Mesenchymal stem cell (in vitro differentiated cells and primary cell): ENCODE data around the gene NSUN7.
A peak's percentile ranks its signal among the peaks of the same experiment; 100 is the strongest.

ENCODE experiments used
- DNase-seq: peaks from one replicate; pipeline ENCODE4 v3.0.0-alpha.2; 2013
- H2AFZ ChIP-seq: one replicate; pipeline ENCODE4 v1.6.1; 2013; ENCODE audit warnings: low read depth, mild to moderate bottlenecking, control low read depth, inconsistent platforms, low read length, moderate library complexity
- H2AK5ac ChIP-seq: 2 replicates; pipeline ENCODE4 v1.6.1; 2013; ENCODE audit warnings: low read length, moderate library complexity, mild to moderate bottlenecking, inconsistent platforms; ENCODE audit not compliant: severe bottlenecking
- H2BK120ac ChIP-seq: one replicate; pipeline ENCODE4 v1.6.1; 2013; ENCODE audit warnings: low read depth, mild to moderate bottlenecking, inconsistent platforms, low read length, moderate library complexity
- H2BK12ac ChIP-seq, 2 experiments: one replicate each; pipeline ENCODE4 v1.6.1; 2013; ENCODE audit warnings: inconsistent platforms in 2 of 2, low read length in 2 of 2, mild to moderate bottlenecking in 2 of 2, moderate library complexity in 2 of 2, control low read depth in 1 of 2
- H2BK15ac ChIP-seq: one replicate; pipeline ENCODE4 v1.6.1; 2013; ENCODE audit warnings: mild to moderate bottlenecking, low read depth, inconsistent platforms; ENCODE audit not compliant: poor library complexity, severe bottlenecking
- H2BK5ac ChIP-seq: 2 replicates; pipeline ENCODE4 v1.6.1; 2013; ENCODE audit warnings: low read depth, mild to moderate bottlenecking, low read length, control low read depth, inconsistent platforms; ENCODE audit not compliant: poor library complexity, severe bottlenecking
- H3K14ac ChIP-seq, 2 experiments: one replicate each; pipeline ENCODE4 v1.6.1; 2013; ENCODE audit warnings: inconsistent platforms in 2 of 2, low read length in 2 of 2, control low read depth in 1 of 2, mild to moderate bottlenecking in 1 of 2, moderate library complexity in 1 of 2
- H3K18ac ChIP-seq, 2 experiments: one replicate each; pipeline ENCODE4 v1.6.1; 2013; ENCODE audit warnings: inconsistent platforms in 2 of 2, low read length in 2 of 2, control low read depth in 1 of 2, low read depth in 1 of 2, mild to moderate bottlenecking in 1 of 2
- H3K23ac ChIP-seq, 2 experiments: one replicate each; pipeline ENCODE4 v1.6.1; 2013; ENCODE audit warnings: inconsistent platforms in 2 of 2, low read length in 2 of 2, mild to moderate bottlenecking in 2 of 2, moderate library complexity in 2 of 2, control low read depth in 1 of 2
- H3K27ac ChIP-seq: 2 replicates; pipeline ENCODE4 v1.5.1; 2013; ENCODE audit warnings: mild to moderate bottlenecking, moderate library complexity, low read length, control low read depth, inconsistent platforms; ENCODE audit not compliant: poor library complexity, severe bottlenecking
- H3K27me3 ChIP-seq, 2 experiments: 2 replicates each; pipeline versions ENCODE4 v1.6.1 to v1.7.0; 2013; ENCODE audit warnings: low read length in 2 of 2, mild to moderate bottlenecking in 2 of 2, moderate library complexity in 2 of 2, control low read depth in 1 of 2, inconsistent platforms in 1 of 2; ENCODE audit not compliant: control insufficient read depth in 1 of 2, insufficient read depth in 1 of 2
- H3K36me3 ChIP-seq, 2 experiments: 2 replicates each; pipeline versions ENCODE4 v1.6.1 to v1.7.0; 2013; ENCODE audit warnings: low read length in 2 of 2, control low read depth in 1 of 2, inconsistent platforms in 1 of 2, low read depth in 1 of 2, mild to moderate bottlenecking in 1 of 2; ENCODE audit not compliant: insufficient read depth in 2 of 2, control insufficient read depth in 1 of 2
- H3K4ac ChIP-seq, 2 experiments: one replicate each; pipeline ENCODE4 v1.6.1; 2013; ENCODE audit warnings: inconsistent platforms in 2 of 2, low read length in 2 of 2, mild to moderate bottlenecking in 2 of 2, moderate library complexity in 2 of 2, control low read depth in 1 of 2, low read depth in 1 of 2
- H3K4me1 ChIP-seq: 2 replicates; pipeline ENCODE4 v1.6.1; 2013; ENCODE audit warnings: low read depth, low read length, control low read depth; ENCODE audit not compliant: control insufficient read depth, insufficient read depth
- H3K4me2 ChIP-seq: 2 replicates; pipeline ENCODE4 v1.6.1; 2013; ENCODE audit warnings: low read length, mild to moderate bottlenecking, inconsistent platforms; ENCODE audit not compliant: poor library complexity, severe bottlenecking
- H3K4me3 ChIP-seq, 2 experiments: 2 replicates each; pipeline versions ENCODE4 v1.5.1 to v1.7.0; 2013; ENCODE audit warnings: low read length in 2 of 2, mild to moderate bottlenecking in 2 of 2, control low read depth in 1 of 2, low read depth in 1 of 2; ENCODE audit not compliant: insufficient read depth in 1 of 2
- H3K79me1 ChIP-seq: replicated peaks from 2 replicates; pipeline ENCODE4 v1.6.1; 2013; ENCODE audit warnings: mild to moderate bottlenecking, control low read depth, low read length, inconsistent platforms; ENCODE audit not compliant: poor library complexity, severe bottlenecking
- H3K9ac ChIP-seq: 2 replicates; pipeline ENCODE4 v1.7.0; 2013; ENCODE audit warnings: mild to moderate bottlenecking, low read length, moderate library complexity
- H3K9me3 ChIP-seq: 2 replicates; pipeline ENCODE4 v1.7.0; 2013; ENCODE audit warnings: mild to moderate bottlenecking, low read length; ENCODE audit not compliant: control insufficient read depth
- H4K8ac ChIP-seq: one replicate; pipeline ENCODE4 v1.6.1; 2013; ENCODE audit warnings: inconsistent platforms, mild to moderate bottlenecking, low read length, moderate library complexity
- H4K91ac ChIP-seq: one replicate; pipeline ENCODE4 v1.6.1; 2013; ENCODE audit warnings: mild to moderate bottlenecking, low read length, inconsistent platforms
- WGBS: methylation state at CpG from one replicate; pipeline ENCODE4 v1.1.7; 2013; ENCODE audit warnings: mixed read lengths; 5-methylcytosine and 5-hydroxymethylcytosine counted together

NSUN7 gene

GRCh38 chr4:40838742-40839141 lies 89.0 kb downstream of the NSUN7 start:
- Histone ChIP-seq H2BK12ac (no peak overlapping the region), H2AK5ac (no peak overlapping the region), H3K4me2 (no peak overlapping the region), H3K9me3 (no peaks in the 10 kb centered on the region), H2BK5ac (no peak overlapping the region), H3K27me3 (no peaks in the 10 kb centered on the region), H3K23ac (no peak overlapping the region), H4K91ac (no peak overlapping the region), H2BK15ac (no peak overlapping the region), H3K18ac (no peak overlapping the region), H3K9ac (no peak overlapping the region), H3K79me1 (peaks cover 31% of the 10 kb centered on the region), H3K4ac (no peak overlapping the region), H3K36me3 (peaks cover 0 to 22% of the 10 kb centered on the region in 2 experiments), H3K14ac (no peak overlapping the region), H2BK120ac (no peak overlapping the region), H3K4me3 (no peak overlapping the region), H3K27ac (no peak overlapping the region), H2AFZ (no peak overlapping the region), H4K8ac (no peak overlapping the region), H3K4me1 (peaks cover 12% of the 10 kb centered on the region)
- DNase-seq = no peak
- WGBS = 86% methylated on average over 4 of the region's 4 CpGs

GRCh38 chr4:40840255-40840984 lies 90.7 kb downstream of the NSUN7 start:
- Histone ChIP-seq H2AFZ (no peak overlapping the region), H2BK120ac (no peak overlapping the region), H3K23ac (no peak overlapping the region), H3K27ac (no peak overlapping the region), H3K9me3 (no peaks in the 10 kb centered on the region), H3K18ac (no peak overlapping the region), H3K4me1 (peaks cover 9% of the 10 kb centered on the region), H3K27me3 (no peaks in the 10 kb centered on the region), H3K4me2 (no peak overlapping the region), H3K9ac (no peak overlapping the region), H2AK5ac (no peak overlapping the region), H3K79me1 (peaks cover 40% of the 10 kb centered on the region), H2BK15ac (no peak overlapping the region), H3K36me3 (peaks cover 0 to 20% of the 10 kb centered on the region in 2 experiments), H4K91ac (no peak overlapping the region), H2BK5ac (no peak overlapping the region), H2BK12ac (no peak overlapping the region), H4K8ac (no peak overlapping the region), H3K14ac (no peak overlapping the region), H3K4me3 (no peak overlapping the region), H3K4ac (no peak overlapping the region)
- DNase-seq = no peak
- 97% methylated on average over 10 of the region's 10 CpGs for WGBS

- peaks cover 37% of the 10 kb centered on the region for H3K79me1 ChIP-seq
- H2BK5ac ChIP-seq = no peak overlapping the region
- H2BK120ac ChIP-seq = no peak overlapping the region
- H3K23ac ChIP-seq = no peak overlapping the region
- H3K9me3 ChIP-seq = no peaks in the 10 kb centered on the region
- H3K9ac ChIP-seq = no peak overlapping the region
- H2AFZ ChIP-seq = no peak overlapping the region
- no peak overlapping the region for H2AK5ac ChIP-seq
- H3K4ac ChIP-seq = no peak overlapping the region
- H3K14ac ChIP-seq = no peak overlapping the region
- 61% methylated on average over 5 of the region's 7 CpGs for WGBS
- H3K4me3 ChIP-seq = no peak overlapping the region
- no peaks in the 10 kb centered on the region for H3K27me3 ChIP-seq
- no peak overlapping the region for H3K4me2 ChIP-seq
- H4K91ac ChIP-seq = no peak overlapping the region
- no peak overlapping the region for H4K8ac ChIP-seq
- H2BK15ac ChIP-seq = no peak overlapping the region
- H3K36me3 ChIP-seq = peaks cover 0 to 14% of the 10 kb centered on the region in 2 experiments
- H3K27ac ChIP-seq = peak overlapping the region; percentile 13
- H2BK12ac ChIP-seq = no peak overlapping the region
- DNase-seq = peak; percentile 89
- H3K18ac ChIP-seq = no peak overlapping the region
- H3K4me1 ChIP-seq = peaks cover 9% of the 10 kb centered on the region
Measured at GRCh38 chr4:40840985-40841571, 91.3 kb downstream of the NSUN7 start.

DNA sequence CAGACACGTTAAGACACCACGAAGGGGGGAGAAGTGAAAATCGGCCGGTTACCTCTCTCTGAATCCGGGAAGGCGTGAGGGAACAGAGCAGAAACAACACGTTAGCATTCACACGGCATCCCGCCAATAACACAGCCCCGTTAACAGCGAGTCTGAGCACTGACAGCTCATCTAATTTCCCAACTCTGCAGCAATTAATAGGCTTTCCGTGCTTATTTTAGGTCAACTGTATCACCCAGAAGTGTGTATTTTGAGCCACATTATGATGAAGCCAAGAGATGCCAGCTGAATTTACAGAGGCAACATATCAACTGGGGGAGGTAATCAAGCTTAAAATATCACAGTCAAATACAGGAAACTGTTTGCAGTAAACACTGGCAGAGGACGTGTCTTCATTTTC lies 92.6 kb downstream of the NSUN7 start:
- H4K91ac ChIP-seq = no peak overlapping the region
- H3K23ac ChIP-seq = no peak overlapping the region
- no peak overlapping the region for H3K4ac ChIP-seq
- H3K79me1 ChIP-seq = peaks cover 33% of the 10 kb centered on the region
- H2BK5ac ChIP-seq = no peak overlapping the region
- peaks cover 9% of the 10 kb centered on the region for H3K4me1 ChIP-seq
- H2BK12ac ChIP-seq = no peak overlapping the region
- H4K8ac ChIP-seq = no peak overlapping the region
- DNase-seq = no peak
- H3K18ac ChIP-seq = no peak overlapping the region
- H3K36me3 ChIP-seq = peaks cover 0 to 7% of the 10 kb centered on the region in 2 experiments
- H2AFZ ChIP-seq = no peak overlapping the region
- H2BK120ac ChIP-seq = no peak overlapping the region
- H3K9me3 ChIP-seq = no peaks in the 10 kb centered on the region
- H3K27me3 ChIP-seq = no peaks in the 10 kb centered on the region
- H3K14ac ChIP-seq = no peak overlapping the region
- no peak overlapping the region for H3K4me2 ChIP-seq
- H3K4me3 ChIP-seq = no peak overlapping the region
- H3K9ac ChIP-seq = no peak overlapping the region
- WGBS = 83% methylated on average over 12 of the region's 13 CpGs
- no peak overlapping the region for H2BK15ac ChIP-seq
- H2AK5ac ChIP-seq = no peak overlapping the region
- H3K27ac ChIP-seq = no peak overlapping the region
